Superior temporal gyrus (tissue), 1 donor: Measurements from ENCODE around the gene QSOX1.

Experiments
- DNase-seq: peaks from one replicate; pipeline ENCODE4 v3.0.0-alpha.2; 2016; ENCODE audit errors: extremely low spot score

Gene QSOX1

DNA sequence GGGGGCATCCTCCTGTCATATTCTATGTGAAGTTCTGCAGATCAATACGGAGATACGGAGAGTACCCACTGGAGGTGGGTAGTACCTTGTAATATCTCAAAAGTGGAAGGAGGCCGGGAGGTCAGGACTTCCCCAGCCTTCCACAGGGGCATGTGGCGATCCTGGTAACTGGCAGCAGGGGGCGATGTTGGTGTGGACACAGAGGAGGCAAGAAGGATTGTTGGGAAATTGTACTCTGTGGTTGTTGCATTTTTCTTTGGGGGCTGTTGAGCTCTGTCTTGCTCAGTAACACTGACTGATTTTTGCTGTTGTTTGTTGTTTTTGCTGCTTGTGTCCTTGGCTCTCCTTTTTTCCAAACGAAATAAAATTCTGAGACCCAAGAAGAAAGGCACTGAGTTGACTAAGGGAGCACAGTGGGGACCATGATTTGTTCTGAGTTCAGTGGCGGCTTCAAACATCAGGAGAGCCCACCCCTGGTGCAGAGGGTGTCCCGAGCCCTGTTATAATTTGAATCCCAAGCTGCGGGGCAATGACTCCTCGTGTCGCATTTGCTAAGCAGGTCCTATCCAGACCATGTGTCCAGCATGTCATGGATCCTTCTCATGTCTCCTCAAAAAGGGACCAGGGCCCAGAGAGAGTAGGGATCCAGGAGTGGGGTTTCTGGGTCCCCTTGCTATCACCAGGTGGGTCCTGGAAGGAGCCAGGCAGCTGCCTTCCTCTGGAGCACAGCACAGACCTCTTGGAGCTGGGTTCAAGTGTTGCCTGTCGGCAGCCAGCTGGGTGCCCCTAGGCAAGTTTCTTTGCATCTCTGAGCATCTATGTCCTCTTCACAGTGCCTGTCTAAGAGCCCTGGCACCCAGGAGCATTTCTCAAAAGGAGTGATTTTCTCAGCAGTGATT, 98.2 kb downstream of the QSOX1 start:
- peak; percentile 28 for DNase-seq
